ENCODE data around the gene GPC5. TPM values are rescaled to one million over a fixed set of nuclear protein-coding genes. Genes with fewer than 3 reads are reported as not detected.
"Not testable (repeated sequence)": the region's sequence is repeated elsewhere in the genome, so short reads cannot be mapped to it uniquely, and the experiment has no call there.

GPC5 gene
- total RNA-seq, 1 donor from 2014 or later: 4.0 TPM

DNA sequence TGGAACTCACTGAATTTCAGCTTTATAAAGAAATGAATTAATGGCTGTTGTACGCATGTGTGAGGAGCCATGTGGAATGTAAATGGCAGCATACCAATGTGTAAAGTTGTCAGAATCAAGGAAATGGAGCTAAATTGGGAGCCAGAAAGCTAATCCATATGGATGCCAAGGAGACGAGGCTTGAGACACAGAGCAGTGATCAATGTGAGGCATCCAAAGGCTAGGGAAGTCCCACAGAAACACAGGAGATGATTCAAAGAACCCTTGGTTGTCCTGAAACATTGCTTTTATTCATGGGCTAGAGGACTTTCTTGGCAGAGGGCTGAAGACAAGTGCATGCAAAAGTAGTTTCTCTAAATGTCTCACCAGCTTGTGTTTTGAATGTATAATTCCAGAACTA is 1271.7 kb downstream of the GPC5 start:
- no peak for DNase-seq (ENCODE audit: extremely low read depth, low read depth, low spot score)

DNA sequence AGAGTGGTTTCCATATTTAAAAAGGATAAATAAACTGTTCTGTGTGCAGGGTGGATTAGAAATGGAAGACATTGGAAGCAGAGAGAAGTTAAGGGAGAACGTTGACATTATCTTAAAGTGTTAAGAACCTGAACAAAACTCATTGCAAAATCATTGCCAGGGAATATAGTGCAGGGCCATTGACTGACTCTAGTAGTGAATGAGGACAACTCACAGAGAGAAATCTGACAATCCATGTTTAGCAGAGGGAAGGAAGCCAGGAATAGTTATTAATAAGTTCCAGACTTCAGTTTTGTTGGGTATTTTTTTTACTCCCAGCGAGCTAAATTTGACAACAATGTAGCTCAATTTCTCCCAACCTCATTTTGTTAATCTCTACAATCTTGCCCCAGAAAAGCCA is 1273.4 kb downstream of the GPC5 start:
- DNase-seq (ENCODE audit: extremely low read depth, low read depth, low spot score): no peak

DNA sequence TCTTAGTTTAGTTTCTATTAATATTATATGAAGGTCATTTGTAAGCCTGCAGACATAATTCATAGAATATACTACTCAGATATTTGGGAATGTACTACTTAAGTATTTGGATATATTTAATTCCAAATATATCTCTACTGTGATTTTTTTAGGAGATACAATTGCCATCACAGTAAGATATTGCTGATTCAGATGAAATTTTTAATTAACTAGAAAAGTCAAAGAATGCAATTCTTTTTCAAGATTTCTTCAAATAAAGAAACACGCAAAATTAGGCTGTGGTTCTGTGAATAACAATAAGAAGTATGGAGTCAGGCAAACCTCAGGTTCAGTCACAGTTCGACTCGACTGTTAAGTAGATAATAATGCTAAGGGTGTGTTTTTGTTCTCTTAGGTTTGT is 1277.8 kb downstream of the GPC5 start:
- DNase-seq (ENCODE audit: extremely low read depth, low read depth, low spot score): no peak

DNA sequence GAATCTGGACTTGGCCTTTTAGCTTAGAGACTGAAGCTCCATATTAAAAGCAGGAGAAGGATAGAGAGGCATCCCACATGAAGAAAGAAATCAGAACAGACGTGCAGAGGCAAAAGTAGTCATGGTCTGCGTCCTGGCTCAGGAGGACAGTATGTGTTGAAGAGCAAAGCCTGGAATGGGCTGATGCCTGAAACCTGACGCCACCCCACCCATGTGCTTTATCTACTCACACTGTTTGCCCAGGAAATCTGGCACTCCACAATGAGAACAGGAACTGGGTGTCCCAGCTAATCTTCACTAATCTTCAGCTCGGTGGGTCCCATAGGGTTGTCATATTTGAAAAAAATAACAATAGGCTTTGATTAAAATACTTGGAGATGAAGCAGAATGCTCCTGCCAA is 1279.2 kb downstream of the GPC5 start:
- no peak for DNase-seq (ENCODE audit: extremely low read depth, low read depth, low spot score)

DNA sequence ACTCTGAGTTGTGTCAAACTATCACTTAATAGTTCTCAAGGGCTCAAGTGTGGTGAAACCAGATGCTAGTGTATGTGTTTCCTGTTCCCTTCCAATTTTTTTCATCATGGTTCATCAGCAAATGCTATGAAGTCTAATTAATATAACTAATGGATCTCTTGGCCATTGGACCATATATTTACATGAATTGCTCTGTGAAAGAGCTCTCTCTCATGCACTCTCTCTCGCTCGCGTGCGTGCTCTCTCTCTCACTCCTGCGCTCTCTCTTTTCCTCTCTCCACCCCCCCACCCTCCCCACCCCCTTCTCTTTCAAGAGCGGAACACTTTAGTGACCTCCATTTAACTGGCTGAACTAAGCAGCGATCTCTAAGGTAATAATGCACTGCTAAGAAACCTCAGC is 1281.2 kb downstream of the GPC5 start:
- no peak for DNase-seq (ENCODE audit: extremely low read depth, low read depth, low spot score)

DNA sequence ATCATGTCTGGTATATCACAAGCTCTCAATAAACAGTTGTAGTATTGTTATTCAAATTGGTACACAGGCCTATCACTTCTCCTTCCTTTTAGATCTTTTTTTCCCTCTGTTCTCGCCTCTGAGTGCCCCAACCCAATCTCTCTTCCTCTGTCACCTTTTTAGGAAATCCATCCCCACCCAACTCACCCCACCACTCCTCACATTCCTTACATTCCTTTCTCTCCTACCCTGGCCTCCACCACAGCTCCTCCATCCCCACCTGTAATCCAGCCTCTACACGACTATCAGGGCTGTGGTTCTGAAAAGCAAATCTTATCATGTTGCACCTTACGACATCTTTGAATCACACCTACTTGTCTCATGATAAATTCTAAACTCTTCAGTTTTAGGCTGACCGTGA is 1282.8 kb downstream of the GPC5 start:
- no peak for DNase-seq (ENCODE audit: extremely low read depth, low read depth, low spot score)

DNA sequence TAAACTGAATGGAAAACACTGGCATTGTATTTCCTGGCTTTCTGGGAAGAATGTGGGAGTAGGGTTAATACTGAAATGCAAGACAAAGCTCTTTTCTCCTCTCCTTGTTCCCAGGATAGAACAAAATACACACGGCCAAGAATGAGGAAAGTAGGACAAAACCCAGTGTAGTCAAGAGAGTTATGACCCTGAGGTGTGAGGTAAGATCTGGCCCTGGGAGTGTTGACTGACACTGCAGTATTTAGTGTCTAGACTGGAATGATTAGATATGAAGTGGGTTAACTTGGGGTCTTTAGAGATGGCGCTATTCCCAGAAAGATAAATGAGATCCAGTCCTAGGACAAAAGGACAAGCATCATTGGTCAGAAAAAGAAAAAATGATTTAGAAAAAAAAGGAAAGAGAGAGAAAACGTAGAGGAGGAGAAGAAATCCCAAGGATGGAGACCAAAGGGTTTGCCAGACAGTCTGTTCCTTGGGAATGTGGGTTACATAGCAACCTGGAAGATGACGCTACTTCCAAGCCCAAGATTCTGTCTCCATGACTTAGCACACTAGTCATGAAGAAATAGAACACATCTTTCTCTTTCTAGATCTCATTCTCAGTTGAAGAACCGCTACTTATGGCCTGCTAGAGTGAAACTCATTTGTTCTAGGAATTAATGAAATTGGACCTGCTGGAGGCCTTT is 1284.6 kb downstream of the GPC5 start:
- no peak for DNase-seq (ENCODE audit: extremely low read depth, low read depth, low spot score)

DNA sequence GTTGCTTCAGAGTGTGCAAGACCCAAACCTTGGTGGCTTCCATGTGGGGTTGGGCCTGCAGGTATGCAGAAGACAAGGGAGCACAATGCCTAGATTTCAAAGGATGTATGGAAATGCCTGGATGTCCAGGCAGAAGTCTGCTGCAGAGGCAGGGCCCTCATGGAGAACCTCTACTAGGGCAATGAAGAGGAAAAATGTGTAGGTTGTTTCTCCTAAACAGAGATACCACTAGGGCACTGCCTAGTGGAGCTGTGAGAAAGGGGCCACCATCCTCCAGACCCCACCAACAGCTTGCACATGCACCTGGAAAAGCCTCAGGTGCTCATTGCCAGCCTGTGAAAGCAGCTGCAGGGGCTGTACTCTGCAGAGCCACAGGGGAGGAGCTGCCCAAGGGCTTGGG is 1295.6 kb downstream of the GPC5 start:
- no peak for DNase-seq (ENCODE audit: extremely low read depth, low read depth, low spot score)

DNA sequence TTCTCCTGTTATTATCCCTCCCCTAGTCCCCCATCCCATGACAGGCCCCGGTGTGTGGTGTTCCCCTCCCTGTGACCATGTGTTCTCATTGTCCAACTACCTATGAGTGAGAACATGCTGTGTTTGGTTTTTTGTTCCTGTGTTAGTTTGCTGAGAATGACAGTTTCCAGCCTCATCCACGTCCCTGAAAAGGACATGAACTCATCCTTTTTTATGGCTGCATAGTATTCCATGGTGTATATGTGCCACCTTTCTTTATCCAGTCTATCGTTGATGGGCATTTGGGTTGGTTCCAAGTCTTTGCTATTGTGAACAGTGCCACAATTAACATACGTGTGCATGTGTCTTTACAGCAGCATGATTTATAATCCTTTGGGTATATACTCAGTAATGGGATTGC is 1297.4 kb downstream of the GPC5 start:
- not testable (repeated sequence) for DNase-seq (ENCODE audit: extremely low read depth, low read depth, low spot score)

DNA sequence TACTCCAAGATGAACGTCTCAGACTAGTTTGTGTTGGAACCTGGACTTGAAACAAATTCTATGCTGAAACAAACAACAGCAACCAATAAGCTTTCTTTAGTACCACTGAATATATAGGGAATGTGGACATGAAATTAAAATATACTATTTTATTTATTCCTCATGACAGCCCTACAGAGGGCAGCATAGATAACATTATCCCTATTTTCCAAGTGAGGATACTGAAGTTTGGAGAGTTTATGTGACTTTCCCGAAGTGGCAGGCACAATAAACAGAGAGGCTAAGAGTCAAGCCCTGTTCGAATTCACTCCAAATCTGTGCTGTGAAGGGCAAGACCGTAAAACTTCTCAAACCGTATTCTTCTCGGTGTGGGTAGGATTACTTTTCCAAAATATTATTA is 1318.3 kb downstream of the GPC5 start:
- no peak for DNase-seq (ENCODE audit: extremely low read depth, low read depth, low spot score)

DNA sequence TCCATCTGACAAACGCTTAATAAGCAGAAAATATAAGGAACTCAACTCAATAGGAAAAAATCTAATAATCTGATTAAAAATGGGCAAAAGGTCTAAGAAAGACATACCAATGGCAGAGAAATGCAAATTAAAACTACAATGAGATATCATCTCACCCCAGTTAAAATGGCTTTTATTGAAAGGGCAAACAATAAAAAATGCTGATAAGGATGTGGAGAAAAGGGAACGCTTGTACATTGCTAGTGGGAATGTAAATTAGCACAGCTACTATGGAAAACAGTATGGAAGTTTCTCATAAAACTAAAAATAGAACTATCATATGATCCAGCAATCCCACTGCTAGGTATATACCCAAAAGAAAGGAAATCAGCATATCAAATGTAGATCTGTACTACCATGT is 1319.4 kb downstream of the GPC5 start:
- DNase-seq (ENCODE audit: extremely low read depth, low read depth, low spot score): no peak

DNA sequence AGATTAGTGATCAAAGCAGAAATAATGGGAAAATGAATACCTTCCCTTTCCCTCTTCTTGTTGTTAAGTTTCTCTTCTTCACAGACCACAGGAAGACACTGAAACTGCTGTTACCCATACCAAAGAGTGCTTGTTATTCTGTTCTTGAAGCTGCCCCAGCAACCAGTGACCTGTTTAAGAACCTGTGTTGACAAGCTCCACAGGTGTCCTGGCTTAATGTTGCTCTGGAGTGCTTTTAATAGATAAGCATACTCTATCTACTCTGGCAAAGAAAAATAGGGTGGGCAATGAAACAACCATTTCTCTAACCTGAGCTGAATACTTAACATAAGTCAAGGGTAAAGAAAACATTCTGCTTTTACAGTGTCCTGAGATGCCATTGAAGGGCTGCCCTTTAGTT is 1321.4 kb downstream of the GPC5 start:
- DNase-seq (ENCODE audit: extremely low read depth, low read depth, low spot score): no peak

DNA sequence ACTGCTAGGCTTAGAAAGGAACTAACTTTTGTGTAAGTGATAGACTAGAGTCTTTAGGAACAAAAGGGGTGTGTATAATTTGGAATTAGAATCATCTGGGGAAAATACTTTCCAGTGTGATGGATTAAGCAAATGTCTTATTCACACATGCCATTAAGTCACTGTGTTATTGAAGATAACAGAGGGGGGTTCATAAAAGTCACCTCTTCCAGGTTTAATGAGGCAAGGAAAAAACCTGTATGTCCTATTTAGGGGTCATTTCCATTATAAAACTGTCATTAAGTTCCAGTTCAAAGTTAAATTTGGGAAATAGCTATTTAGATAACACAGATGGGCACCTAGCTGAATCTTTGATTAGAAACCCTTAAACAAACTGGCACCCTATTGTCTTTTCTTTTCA is 1323.2 kb downstream of the GPC5 start:
- no peak for DNase-seq (ENCODE audit: extremely low read depth, low read depth, low spot score)

DNA sequence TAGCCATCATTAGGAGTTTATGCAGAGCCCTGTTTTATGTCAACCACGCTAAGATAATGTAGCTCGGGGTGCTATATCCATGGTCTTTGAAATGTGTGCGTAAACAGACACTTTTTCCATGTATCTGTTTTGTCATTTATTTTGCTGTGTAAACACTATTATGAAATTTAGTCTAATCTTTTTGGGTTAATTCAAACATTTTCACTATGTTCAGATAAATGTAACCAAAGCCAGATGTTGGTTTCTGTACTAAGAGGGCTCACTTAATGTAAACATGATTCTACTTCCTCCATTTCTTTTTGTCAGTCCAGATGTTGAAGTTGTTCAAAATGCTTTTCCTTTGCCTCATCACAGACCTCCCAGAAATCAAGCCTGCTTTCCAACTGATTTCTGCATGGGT is 1328.7 kb downstream of the GPC5 start:
- DNase-seq (ENCODE audit: extremely low read depth, low read depth, low spot score): no peak

DNA sequence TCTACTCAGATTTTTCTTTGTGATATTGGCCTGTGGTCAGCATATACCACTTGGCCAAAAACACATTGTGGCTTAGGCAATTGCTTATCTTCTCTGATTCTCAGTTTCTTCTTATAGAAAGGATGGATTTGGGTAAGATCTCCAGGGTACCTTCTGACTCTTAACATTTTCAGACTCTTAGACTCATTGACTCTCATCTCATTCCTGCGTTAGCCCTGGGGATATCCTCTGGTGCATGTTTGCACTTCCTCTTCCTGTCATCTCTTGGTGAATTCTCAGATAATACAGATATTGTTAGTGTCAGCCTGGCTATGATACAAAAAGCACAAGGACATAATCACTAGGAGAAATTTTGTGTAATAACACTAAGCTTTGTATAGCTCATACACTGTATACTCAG is 1335.6 kb downstream of the GPC5 start:
- no peak for DNase-seq (ENCODE audit: extremely low read depth, low read depth, low spot score)

DNA sequence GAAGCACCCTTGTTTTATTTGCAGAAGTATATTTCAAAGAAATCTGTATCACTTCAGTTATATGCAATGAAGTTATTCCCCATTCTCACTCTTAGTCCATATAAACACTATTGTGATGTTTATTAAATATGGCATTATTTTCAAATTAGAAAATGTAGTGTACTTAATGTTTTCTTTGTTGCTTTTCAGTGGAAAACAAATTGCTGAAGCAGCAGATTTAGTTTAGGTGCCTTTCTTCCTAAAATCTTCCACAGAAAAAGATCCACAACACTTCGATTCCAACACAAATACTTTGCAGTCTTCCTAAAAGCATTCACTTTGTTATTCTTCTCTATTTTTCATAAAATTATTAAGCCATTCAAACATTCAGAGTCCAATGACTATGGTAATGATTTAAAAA is 1336.1 kb downstream of the GPC5 start:
- no peak for DNase-seq (ENCODE audit: extremely low read depth, low read depth, low spot score)

DNA sequence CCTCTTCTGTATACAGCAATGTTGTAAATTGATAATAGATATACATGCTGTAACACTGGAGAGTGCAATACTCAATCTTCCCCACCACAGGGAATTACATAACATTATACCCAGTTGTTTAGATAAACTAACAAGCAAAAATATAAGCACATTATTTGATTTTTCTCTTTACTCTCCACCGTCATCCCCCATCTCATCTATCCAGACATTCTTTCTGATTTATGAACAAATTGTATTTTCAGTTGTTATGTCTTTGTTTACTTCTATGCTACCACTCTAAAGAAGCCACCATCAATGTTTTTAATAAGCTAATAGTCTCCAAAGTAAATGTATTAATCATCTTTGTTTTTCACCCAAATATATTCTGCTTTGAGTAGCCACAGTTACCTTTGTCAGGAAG is 1337.5 kb downstream of the GPC5 start:
- DNase-seq (ENCODE audit: extremely low read depth, low read depth, low spot score): no peak

DNA sequence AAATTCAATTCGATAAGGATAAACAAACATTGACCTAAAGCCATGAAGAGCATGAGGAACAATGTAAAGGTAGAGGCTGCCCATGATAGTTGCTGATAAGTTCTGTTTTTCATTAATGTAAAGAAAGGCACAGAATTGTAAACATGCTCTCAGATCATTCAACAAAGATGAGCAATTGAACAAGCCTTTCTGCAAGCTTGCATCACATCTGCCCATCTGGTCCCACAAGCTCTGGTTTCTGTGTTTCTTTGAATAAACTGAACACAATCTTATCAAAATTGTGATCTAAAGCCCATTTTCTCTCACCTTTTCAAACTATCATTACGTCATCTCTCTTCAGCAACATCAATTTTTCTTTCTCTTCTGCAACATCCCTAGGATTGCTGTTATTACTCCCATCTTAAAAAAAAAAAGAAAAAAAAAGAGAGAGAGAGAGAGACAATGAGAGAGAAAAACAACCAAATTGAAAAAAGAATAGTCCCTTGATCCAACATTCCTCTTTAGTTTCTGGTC is 1340.9 kb downstream of the GPC5 start:
- no peak for DNase-seq (ENCODE audit: extremely low read depth, low read depth, low spot score)

DNA sequence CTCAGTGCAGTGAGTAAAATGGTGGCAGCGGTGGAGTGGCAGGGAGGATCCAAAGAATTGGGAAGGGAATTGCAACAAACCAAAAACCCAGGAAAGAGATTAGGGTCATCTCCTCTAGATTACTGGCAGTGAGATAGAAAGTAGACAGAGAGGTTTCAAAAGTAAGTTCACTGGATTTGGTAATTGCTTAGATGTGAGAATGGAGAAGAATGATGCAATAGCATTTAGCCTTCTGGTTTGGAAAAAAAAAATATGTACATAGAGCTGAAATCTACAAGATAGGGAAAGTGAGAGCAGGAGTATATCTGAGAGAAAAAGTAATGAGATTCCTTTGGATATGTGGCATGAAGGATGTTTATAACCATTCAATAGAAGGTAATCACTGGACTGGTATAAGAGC is 1345.6 kb downstream of the GPC5 start:
- DNase-seq (ENCODE audit: extremely low read depth, low read depth, low spot score): no peak

DNA sequence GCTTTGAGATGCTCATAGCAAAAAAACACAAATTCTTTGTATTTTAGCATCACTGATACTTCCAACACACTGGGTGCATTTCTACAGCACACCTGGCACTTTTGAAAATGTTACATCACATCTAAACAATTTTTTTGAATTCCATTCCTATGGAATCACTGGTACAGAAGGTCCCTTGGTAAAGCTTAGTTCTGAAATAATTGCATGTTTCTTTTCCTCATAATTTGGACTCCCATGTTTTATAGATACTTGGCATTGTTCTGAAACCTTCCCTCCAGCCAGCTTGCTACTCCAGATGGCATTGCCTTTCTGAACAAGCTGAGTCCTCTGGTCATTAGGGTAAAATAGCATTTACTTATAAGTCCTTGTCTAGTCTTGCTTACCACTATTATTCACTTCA is 1346.8 kb downstream of the GPC5 start:
- DNase-seq (ENCODE audit: extremely low read depth, low read depth, low spot score): no peak

DNA sequence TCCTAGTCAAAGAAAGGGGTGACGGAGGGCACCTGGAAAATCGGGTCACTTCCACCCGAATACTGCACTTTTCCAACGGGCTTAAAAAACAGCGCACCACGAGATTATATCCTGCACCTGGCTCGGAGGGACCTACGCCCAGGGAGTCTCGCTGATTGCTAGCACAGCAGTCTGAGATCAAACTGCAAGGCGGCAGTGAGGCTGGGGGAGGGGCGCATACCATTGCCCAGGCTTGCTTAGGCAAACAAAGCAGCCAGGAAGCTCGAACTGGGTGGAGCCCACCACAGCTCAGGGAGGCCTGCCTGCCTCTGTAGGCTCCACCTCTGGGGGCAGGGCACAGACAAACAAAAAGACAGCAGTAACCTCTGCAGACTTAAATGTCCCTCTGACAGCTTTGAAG is 1354.3 kb downstream of the GPC5 start:
- DNase-seq (ENCODE audit: extremely low read depth, low read depth, low spot score): not testable (repeated sequence)

DNA sequence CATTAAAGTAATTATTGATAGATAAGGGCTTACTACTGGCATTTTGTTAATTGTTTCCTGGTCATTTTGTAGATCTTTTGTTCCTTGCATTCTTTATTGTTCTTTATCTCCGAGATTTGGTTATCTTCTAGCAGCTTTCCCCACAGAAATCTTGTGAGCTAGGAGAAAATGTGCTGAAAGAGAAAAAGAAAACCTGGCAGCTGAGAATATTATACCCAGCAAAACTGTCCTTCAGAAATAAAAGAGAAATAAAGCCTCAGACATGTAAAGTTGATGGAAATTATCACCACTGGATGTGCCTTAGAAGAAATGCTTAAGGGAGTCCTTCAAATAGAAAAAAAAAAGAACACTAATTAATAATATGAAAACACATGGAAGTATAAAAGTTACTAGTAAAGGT is 1363.3 kb downstream of the GPC5 start:
- DNase-seq (ENCODE audit: extremely low read depth, low read depth, low spot score): no peak

DNA sequence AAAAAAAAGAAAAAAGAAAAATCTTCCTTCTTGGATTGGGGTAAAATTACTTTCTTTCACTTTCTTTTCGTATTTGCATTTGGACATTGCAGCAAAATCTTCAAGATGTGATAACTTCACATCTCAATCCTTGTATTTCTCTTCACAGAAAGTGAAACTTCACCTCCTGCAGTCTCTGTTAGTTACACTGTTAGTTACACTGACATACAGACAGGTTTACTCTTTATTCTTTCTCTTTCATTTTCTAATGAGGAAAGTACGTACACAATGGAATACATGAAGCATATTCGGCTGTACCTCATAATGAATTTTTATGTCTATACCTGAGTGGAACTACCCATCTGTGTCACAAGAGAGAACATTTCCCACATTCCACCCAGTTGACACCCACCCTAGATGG is 1369.0 kb downstream of the GPC5 start:
- no peak for DNase-seq (ENCODE audit: extremely low read depth, low read depth, low spot score)
